ENCODE data around the gene ITPR2. TPM values are rescaled to one million over a fixed set of nuclear protein-coding genes. Genes with fewer than 3 reads are reported as not detected.

ITPR2 gene
- polyA plus RNA-seq, 1 of the 3 experiments (the other 2 are of a cell fraction): 2.3 TPM

DNA sequence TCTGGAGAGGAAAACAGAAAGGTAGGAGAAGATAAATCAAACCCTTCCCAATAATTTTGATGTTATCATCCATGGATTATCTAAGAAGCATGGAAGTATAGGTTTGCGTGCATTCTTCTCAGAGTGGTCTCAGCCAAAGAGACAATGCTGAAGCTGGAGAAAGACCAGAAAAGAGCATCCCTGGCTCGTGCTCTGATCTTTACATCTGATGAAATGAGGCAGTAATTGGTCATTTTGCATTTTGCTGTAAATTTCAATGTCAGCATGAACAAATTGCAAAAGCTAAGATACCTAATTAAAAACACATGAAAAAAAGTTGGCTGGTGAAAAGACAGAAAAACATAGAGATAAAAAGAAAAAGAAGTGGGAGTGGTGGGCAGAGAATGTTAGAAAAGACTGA is 252.4 kb downstream of the ITPR2 start:
- H4K20me1 ChIP-seq (ENCODE audit: insufficient read depth): peaks cover 2% of the 10 kb centered on the region; the same call in 1 of the 2 replicates
- H3K27ac ChIP-seq (ENCODE audit: low read depth in 2 of 2, low read length in 1 of 2): peak overlapping the region in 1 of 2 experiments; percentile 80; a peak in 2 of 4 replicates
- peak; percentile 11 for DNase-seq
- TF ChIP-seq FOXJ3 (CRISPR knock-in tag; IDR thresholded peaks at IDR 0.05) (no peak), GATA2 (CRISPR knock-in tag; IDR thresholded peaks at IDR 0.05) (peak; percentile 65), MXI1 (IDR thresholded peaks at IDR 0.05; ENCODE audit: low read depth, low read length) (peak; percentile 36; the same call in 1 of the 2 replicates), TCF12 (IDR thresholded peaks at IDR 0.05) (0 out of 2 replicates have a peak, but pooled peaks have one; percentile 20), EP300 (IDR thresholded peaks at IDR 0.05; ENCODE audit: borderline replicate concordance in 1 of 2, low read depth in 1 of 2, low read length in 1 of 2) (peak in 1 of 2 experiments; percentile 70; a peak in 2 of 4 replicates), EZH2phosphoT487 (IDR thresholded peaks at IDR 0.05; ENCODE audit: borderline replicate concordance, low read depth) (no peak)
- H3K9me2 ChIP-seq: no peaks in the 10 kb centered on the region
- H3K4me3 ChIP-seq (ENCODE audit: low read depth in 2 of 2, low read length in 1 of 2): no peak overlapping the region
- no peak overlapping the region for H3K4me2 ChIP-seq
- peaks cover 7 to 10% of the 10 kb centered on the region in 2 experiments for H3K36me3 ChIP-seq (replicated peaks in 1 of 2; ENCODE audit: control insufficient read depth in 1 of 2, insufficient read depth in 2 of 2, low read length in 1 of 2)
- no peaks in the 10 kb centered on the region for H3K27me3 ChIP-seq (ENCODE audit: insufficient read depth)
- 48% methylated on average over 2 of the region's 2 CpGs for WGBS (ENCODE audit: low lambda C conversion rate)
- H3K79me2 ChIP-seq (ENCODE audit: insufficient read depth): no peaks in the 10 kb centered on the region
- H3K9ac ChIP-seq: no peak overlapping the region
- H3F3A ChIP-seq (replicated peaks; ENCODE audit: insufficient read depth): no peaks in the 10 kb centered on the region
- CTCF ChIA-PET: interaction anchor here (0.9 to 2.3 kb wide), 2 partner anchors 33 to 459 kb away, joined by 3 to 5 read pairs; no protein-coding TSS in a partner anchor
- H3K9me3 ChIP-seq: no peaks in the 10 kb centered on the region
- peaks cover 0 to 11% of the 10 kb centered on the region in 2 experiments; a peak in 2 of 4 replicates for H3K4me1 ChIP-seq (ENCODE audit: control insufficient read depth in 1 of 2, insufficient read depth in 2 of 2, low read depth in 1 of 2, low read length in 1 of 2)
- POLR2A ChIA-PET: no interaction called here
- no peak overlapping the region for H2AFZ ChIP-seq (ENCODE audit: low read depth)

DNA sequence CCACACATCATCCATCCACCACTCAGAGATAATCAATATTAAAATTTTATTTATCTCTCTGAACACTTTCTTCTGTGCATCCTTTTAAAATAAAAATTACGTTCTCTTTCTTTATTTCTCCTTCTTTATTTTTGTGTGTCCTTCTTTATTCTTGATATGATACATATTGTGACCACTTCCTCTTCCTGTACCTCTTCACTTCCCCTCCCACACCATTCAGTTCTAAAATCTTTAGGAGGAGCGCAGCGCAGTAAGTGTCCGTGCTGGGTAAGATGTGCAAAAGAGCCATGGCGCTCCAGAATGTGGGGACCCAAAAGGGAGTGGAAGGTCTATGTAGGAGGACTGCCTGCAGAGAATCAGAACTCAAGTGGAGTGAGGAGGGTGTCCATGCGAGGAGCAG is 256.7 kb downstream of the ITPR2 start:
- ChIA-PET POLR2A (no interaction called here), CTCF (no interaction called here)
- H3K27ac ChIP-seq (ENCODE audit: low read depth in 2 of 2, low read length in 1 of 2): no peak overlapping the region
- TF ChIP-seq, protein P1, sequence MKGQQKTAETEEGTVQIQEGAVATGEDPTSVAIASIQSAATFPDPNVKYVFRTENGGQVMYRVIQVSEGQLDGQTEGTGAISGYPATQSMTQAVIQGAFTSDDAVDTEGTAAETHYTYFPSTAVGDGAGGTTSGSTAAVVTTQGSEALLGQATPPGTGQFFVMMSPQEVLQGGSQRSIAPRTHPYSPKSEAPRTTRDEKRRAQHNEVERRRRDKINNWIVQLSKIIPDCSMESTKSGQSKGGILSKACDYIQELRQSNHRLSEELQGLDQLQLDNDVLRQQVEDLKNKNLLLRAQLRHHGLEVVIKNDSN (IDR thresholded peaks at IDR 0.05; ENCODE audit: borderline replicate concordance, low read depth): no peak
- TF ChIP-seq GABPA (IDR thresholded peaks at IDR 0.05; ENCODE audit: low read depth) (no peak), EZH2phosphoT487 (IDR thresholded peaks at IDR 0.05; ENCODE audit: borderline replicate concordance, low read depth) (no peak)
- no peaks in the 10 kb centered on the region for H3F3A ChIP-seq (replicated peaks; ENCODE audit: insufficient read depth)
- H3K9me2 ChIP-seq: no peaks in the 10 kb centered on the region
- H3K4me3 ChIP-seq (ENCODE audit: low read depth in 2 of 2, low read length in 1 of 2): no peak overlapping the region
- H3K79me2 ChIP-seq (ENCODE audit: insufficient read depth): no peaks in the 10 kb centered on the region
- no peak overlapping the region for H3K9ac ChIP-seq
- no peaks in the 10 kb centered on the region for H3K9me3 ChIP-seq
- H3K4me2 ChIP-seq: no peak overlapping the region
- WGBS (ENCODE audit: low lambda C conversion rate): 92% methylated on average over 6 of the region's 6 CpGs
- H4K20me1 ChIP-seq (ENCODE audit: insufficient read depth): no peaks in the 10 kb centered on the region
- H3K4me1 ChIP-seq (ENCODE audit: control insufficient read depth in 1 of 2, insufficient read depth in 2 of 2, low read depth in 1 of 2, low read length in 1 of 2): peaks cover 0 to 10% of the 10 kb centered on the region in 2 experiments; a peak in 2 of 4 replicates
- no peak overlapping the region for H2AFZ ChIP-seq (ENCODE audit: low read depth)
- no peak for DNase-seq
- H3K27me3 ChIP-seq (ENCODE audit: insufficient read depth): no peaks in the 10 kb centered on the region
- H3K36me3 ChIP-seq (replicated peaks in 1 of 2; ENCODE audit: control insufficient read depth in 1 of 2, insufficient read depth in 2 of 2, low read length in 1 of 2): peaks cover 7 to 10% of the 10 kb centered on the region in 2 experiments

DNA sequence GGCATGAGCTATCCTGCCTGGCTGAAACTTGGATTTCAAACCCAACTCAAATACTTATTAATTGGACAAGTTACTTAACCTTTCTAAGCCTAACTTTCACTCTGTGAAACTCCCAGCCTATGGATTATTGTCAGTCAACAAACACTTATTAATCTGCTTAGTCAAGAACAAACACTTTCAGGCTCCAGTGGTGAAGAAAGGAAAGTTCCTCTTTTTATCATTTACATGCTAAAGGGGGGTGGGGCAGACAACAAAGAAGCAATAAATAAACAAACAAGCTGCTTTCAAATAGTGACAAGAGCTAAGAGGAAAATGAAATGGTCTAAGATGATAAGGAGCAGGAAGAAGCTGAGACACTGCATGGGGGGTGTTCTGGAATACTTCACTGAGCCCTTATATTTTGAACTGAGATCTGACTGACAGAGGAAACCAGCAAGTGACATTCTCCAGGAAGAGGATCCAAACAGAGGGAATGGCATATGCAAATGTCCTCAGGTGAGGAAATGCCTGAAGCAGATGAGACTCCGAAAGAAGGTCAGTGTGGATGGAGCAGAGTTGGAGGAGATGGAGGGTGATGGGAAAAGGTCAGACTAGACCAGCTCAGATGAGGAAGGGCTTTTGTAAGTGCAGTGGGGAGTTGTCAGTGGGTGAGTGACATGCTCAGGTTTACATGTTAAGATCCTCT is 259.6 kb downstream of the ITPR2 start:
- H3K9ac ChIP-seq: no peak overlapping the region

More for the DNA sequence above, 259.6 kb downstream of the ITPR2 start:
- Histone ChIP-seq H2AFZ (ENCODE audit: low read depth) (no peak overlapping the region), H3K9me2 (no peaks in the 10 kb centered on the region), H3K36me3 (replicated peaks in 1 of 2; ENCODE audit: control insufficient read depth in 1 of 2, insufficient read depth in 2 of 2, low read length in 1 of 2) (peaks cover 0 to 7% of the 10 kb centered on the region in 2 experiments), H3K4me2 (no peak overlapping the region), H4K20me1 (ENCODE audit: insufficient read depth) (no peaks in the 10 kb centered on the region), H3K27me3 (ENCODE audit: insufficient read depth) (no peaks in the 10 kb centered on the region), H3K9me3 (no peaks in the 10 kb centered on the region), H3K79me2 (ENCODE audit: insufficient read depth) (no peaks in the 10 kb centered on the region), H3F3A (replicated peaks; ENCODE audit: insufficient read depth) (no peaks in the 10 kb centered on the region), H3K4me1 (ENCODE audit: control insufficient read depth in 1 of 2, insufficient read depth in 2 of 2, low read depth in 1 of 2, low read length in 1 of 2) (peaks cover 0 to 2% of the 10 kb centered on the region in 2 experiments; a peak in 2 of 4 replicates), H3K4me3 (ENCODE audit: low read depth in 2 of 2, low read length in 1 of 2) (no peak overlapping the region), H3K27ac (ENCODE audit: low read depth in 2 of 2, low read length in 1 of 2) (no peak overlapping the region)
- no peak for DNase-seq
- CTCF ChIA-PET: interaction anchor here (0.9 to 1.0 kb wide), 2 partner anchors 9 to 41 kb away, joined by 4 read pairs; no protein-coding TSS in a partner anchor
- 100% methylated on average over 1 of the region's 1 CpG for WGBS (ENCODE audit: low lambda C conversion rate)
- POLR2A ChIA-PET: no interaction called here
- TF ChIP-seq RAD21 (IDR thresholded peaks at IDR 0.05; ENCODE audit: low read length) (no peak), EP300 (IDR thresholded peaks at IDR 0.05; ENCODE audit: borderline replicate concordance in 1 of 2, low read depth in 1 of 2, low read length in 1 of 2) (no peak), TCF12 (IDR thresholded peaks at IDR 0.05) (no peak), RCOR1 (IDR thresholded peaks at IDR 0.05; ENCODE audit: low read length) (no peak), RXRA (IDR thresholded peaks at IDR 0.05; ENCODE audit: borderline replicate concordance, low read depth) (no peak), RFX5 (IDR thresholded peaks at IDR 0.05; ENCODE audit: low read length) (no peak), CHD2 (IDR thresholded peaks at IDR 0.05; ENCODE audit: low read length, partially characterized antibody) (no peak), FOSL2 (IDR thresholded peaks at IDR 0.05; ENCODE audit: borderline replicate concordance, low read depth) (no peak), YY1 (IDR thresholded peaks at IDR 0.05; ENCODE audit: low read depth) (no peak), JUND (IDR thresholded peaks at IDR 0.05) (no peak), MEF2A (IDR thresholded peaks at IDR 0.05; ENCODE audit: borderline replicate concordance, low read depth) (no peak), TEAD4 (IDR thresholded peaks at IDR 0.05; ENCODE audit: borderline replicate concordance, insufficient read depth) (no peak)
- TF ChIP-seq, protein P2, sequence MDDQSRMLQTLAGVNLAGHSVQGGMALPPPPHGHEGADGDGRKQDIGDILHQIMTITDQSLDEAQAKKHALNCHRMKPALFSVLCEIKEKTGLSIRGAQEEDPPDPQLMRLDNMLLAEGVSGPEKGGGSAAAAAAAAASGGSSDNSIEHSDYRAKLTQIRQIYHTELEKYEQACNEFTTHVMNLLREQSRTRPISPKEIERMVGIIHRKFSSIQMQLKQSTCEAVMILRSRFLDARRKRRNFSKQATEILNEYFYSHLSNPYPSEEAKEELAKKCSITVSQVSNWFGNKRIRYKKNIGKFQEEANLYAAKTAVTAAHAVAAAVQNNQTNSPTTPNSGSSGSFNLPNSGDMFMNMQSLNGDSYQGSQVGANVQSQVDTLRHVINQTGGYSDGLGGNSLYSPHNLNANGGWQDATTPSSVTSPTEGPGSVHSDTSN (IDR thresholded peaks at IDR 0.05): no peak
